Inflammatory macrophage treated with lipopolysaccharide for 1 hour (primary cell): ENCODE measurements around the gene ZNF497.
A peak's percentile ranks its signal among the peaks of the same experiment; 100 is the strongest.

ENCODE experiments used
- DNase-seq, 2 donors: peaks; one replicate each; pipeline ENCODE4 v3.0.0-alpha.2; 2020 to 2022

Gene ZNF497

GRCh38 chr19:58366585-58367430 is 4.3 kb upstream of the ZNF497 start:
- no peak for DNase-seq

- peak in 1 of 2 donors; percentile 23 for DNase-seq
These were observed 1.6 kb upstream of the ZNF497 start for GRCh38 chr19:58364146-58364545.

- peak; percentile 21 to 38 for DNase-seq
These were observed 665 bp downstream of the ZNF497 start for GRCh38 chr19:58361900-58362271.

- DNase-seq, result no peak
These were observed 4.9 kb downstream of the ZNF497 start for GRCh38 chr19:58357481-58358145.

- DNase-seq, result no peak
These were observed 5.6 kb downstream of the ZNF497 start for GRCh38 chr19:58356766-58357480.

GRCh38 chr19:58355908-58356765 is 6.4 kb downstream of the ZNF497 start:
- no peak for DNase-seq

DNA sequence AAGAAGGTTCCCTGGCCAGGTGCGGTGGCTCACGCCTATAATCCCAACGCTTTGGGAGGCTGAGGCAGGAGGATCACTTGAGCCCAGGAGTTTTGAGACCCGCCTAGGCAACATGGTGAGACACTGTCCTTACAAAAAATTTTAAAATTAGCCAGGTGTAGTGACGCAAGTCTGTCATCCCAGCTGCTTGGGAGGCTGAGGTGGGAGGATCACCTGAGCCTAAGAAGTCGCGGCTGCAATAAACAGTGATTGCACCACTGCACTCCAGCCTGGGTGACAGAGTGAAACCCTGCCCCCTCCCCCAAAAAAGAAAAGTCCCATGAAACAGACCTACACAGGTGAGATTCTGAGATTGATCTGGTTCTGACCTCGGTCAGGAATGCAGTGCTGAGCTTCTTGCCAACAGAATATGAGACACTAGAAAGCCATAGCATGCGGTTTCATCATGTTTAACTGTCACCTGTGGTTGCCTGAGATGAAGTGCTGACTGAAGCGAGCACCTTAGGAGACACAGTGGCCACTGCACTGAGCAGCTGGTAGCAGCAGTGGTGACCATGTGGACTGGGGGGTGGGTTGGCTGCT is 7.2 kb downstream of the ZNF497 start:
- no peak for DNase-seq

- no peak for DNase-seq
These were observed 8.0 kb downstream of the ZNF497 start for GRCh38 chr19:58354478-58355030.

DNA sequence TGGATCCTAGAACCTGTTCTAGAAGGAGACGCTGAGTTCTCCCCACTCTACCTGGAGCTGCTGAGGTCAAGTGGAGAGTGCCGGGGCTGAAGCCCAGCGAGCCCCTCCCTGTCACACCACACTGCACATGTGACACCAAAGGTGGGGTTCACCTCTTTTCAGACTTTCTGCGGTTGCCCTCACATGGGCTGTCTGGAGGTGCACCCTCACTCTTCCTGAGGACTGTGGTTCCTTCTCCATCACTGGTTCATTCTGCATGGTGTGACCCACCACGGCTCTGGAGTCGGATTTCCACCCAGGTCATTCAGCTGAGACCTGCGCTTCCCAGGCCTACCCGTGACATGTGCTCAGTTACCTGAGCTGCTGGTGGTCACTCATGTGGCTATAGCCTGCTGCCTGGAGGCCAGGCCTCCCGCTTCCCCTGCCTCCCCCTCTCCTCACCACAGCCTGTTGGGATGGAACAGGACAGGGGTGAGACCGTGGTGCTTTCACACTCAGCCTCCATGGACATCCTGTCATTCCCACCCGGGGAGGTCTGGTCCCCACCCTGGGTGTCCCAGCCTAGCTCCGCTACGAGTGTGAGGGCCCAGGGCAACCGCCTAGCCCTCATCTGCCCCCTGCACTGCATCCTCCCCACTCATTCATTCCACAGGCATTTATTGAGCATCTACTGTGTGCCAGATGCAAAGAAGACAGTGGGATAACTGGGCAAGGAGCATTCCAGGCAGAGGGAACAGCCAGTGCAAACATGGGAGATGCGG is 8.7 kb downstream of the ZNF497 start:
- no peak for DNase-seq

DNA sequence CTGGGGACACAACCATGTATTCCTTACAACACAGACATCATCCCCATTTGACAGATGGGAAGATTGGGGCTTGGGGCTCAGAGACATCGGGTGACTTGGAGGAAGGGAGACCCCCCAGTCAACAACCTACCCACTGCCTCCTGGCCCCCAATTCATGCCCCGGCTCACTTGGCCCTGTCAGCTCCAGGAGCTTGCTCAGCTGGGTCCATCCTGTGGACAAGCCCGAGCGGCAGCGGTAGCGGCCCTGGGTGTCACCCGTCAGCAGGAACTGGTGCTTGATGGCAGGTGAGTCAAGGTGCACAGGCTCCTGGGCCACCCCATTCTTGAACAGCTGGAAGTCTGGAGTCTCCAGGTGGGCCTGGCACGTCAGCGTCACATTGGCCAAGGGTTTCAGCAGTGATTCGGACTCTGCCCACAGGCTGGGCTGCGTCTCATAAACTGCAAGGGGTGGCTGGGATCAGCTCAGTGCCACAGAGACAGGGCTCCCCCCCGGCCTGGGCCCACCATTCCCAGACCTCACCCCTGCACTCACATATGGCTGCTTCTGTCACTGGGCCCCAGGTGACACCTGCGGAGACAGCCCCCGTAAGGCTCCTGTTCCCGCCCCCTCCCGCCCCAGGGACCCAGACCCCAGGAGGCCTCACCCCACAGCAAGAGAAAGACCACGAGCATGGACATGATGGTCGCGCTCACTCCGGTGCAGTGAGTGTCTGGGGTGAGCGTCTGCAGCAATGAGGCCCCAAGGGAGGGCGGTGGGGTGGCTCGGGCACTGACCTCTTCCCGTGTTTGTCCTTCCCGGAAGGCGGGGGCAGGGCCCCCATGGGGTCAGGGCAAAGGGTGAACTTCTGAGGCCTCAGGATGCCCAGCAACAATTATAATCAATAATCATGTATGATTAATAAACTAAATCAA is 9.5 kb downstream of the ZNF497 start, which contains the start of gene A1BG:
A1BG (minus strand) TSS at position 733 of the 912 bp plus-strand sequence; CDS start at position 678, 55 bp downstream.
- no peak for DNase-seq

- no peak for DNase-seq
These were observed 10.4 kb downstream of the ZNF497 start for GRCh38 chr19:58351990-58352755.

GRCh38 chr19:58351558-58351878 is 11.0 kb downstream of the ZNF497 start:
- no peak for DNase-seq

GRCh38 chr19:58350871-58351557 is 11.5 kb downstream of the ZNF497 start:
- no peak for DNase-seq

DNA sequence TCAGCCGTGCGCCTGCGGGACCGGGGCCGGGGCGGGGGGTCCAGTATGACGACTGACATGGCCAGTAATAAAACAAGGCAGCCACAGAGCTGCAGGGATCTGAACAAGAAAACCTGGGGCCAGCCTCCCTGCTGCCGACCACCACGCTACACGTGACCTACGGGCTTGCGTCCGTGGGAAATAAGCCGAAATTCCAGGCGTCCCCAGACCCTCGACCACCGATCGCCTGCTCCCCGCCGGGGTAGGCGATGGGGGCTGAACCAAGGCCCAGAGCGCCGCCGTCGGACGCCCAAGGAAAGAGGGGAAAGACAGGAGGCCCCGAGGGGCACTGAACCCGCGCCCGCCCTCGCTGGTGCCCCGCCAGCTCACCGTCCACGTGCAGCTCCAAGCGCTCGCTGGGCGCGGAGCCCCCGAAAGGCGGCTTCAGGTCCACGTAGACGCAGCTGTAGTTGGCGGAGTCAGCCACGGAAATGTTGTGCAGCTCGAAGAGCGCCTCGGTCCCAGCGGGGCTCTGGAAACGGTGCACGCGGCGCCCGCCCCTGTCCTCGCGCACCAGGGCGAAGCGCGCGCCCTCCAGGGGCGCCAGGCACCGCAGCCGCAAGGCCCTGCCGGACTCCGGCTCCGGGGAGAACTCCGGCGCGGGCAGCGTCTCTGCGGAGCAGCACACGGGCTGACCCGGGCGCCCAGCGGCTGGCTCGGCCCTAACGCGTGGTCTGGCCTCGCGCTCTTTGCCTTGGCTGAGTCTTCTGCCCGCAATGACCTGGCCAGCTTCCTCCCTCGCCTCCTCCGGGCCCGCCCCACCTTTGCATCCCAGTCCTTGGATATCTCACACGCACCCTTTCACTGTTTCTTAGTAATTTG is 12.3 kb downstream of the ZNF497 start:
- no peak for DNase-seq

GRCh38 chr19:58349590-58349989 is 13.0 kb downstream of the ZNF497 start:
- DNase-seq, result no peak

DNA sequence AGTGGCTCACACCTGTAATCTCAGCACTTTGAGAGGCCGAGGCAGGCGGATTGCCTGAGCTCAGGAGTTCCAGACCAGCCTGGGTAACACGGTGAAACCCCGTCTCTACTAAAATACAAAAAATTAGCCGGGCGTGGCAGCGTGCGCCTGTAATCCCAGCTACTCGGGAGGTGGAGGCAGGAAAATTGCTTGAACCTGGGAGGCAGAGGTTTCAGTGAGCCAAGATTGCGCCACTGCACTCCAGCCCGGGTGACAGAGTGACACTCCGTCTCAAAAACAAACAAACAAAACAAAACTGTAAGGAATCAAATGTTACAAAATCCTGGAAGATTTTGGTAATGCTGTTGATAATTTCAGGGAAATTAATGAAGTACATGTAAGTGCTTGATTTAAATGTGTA is 14.5 kb downstream of the ZNF497 start:
- DNase-seq, result peak in 1 of 2 donors; percentile 21
